ENCODE measurements around the gene DNAJC21. TPM values are rescaled to one million over a fixed set of nuclear protein-coding genes. Genes with fewer than 3 reads are reported as not detected.

The DNAJC21 gene
- total and polyA plus RNA-seq, 9 of the 15 experiments (the other 6 are each of a cell fraction or from before 2014, with no cell fraction given), result 26.6 to 105 (median 70.7) TPM

DNA sequence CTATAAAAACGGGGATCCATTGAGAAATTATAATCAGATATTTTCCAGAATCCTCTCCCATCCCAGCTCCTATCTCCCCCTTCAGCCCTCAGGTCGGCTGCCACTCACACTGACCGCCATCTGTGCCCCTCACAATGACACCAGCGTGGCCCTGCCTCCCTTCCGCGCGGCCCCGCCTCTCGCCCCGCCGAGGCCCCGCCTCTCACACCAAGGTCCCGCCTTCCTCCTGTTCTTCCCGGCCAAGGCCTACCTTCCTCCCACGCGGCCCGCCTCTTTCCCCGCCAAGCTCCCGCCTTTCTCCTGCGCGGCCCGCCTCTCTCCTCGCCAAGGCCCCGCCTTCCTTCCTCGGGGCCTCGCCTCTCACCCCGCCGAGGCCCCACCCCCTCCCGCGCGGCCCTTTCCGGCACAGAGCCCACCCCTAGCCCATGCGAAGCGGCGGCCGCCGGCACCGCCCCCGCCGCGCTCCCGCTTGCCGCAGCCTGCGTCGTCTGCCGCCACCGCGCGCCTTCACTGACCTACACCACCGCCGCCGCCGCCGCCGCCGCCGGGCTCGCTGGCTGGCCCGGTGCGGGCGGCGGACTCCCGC, at the start of gene DNAJC21 (continued):
- TF ChIP-seq CBX3 (IDR thresholded peaks at IDR 0.05; ENCODE audit: borderline replicate concordance in 1 of 2, low read length in 2 of 2), result peak in 1 of 2 experiments; percentile 39; a peak in 1 of 3 replicates
- TF ChIP-seq, protein P1, sequence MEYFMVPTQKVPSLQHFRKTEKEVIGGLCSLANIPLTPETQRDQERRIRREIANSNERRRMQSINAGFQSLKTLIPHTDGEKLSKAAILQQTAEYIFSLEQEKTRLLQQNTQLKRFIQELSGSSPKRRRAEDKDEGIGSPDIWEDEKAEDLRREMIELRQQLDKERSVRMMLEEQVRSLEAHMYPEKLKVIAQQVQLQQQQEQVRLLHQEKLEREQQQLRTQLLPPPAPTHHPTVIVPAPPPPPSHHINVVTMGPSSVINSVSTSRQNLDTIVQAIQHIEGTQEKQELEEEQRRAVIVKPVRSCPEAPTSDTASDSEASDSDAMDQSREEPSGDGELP (CRISPR knock-in tag; IDR thresholded peaks at IDR 0.05; ENCODE audit: borderline replicate concordance), result peak; percentile 47; the same call in 1 of the 2 replicates
- TF ChIP-seq ZMIZ1 (IDR thresholded peaks at IDR 0.05; ENCODE audit: low read depth in 2 of 2, low read length in 2 of 2), result 0 out of 4 replicates have a peak, but pooled peaks of 1 of the 2 experiments have one; percentile 3
- TF ChIP-seq ARID3A (IDR thresholded peaks at IDR 0.05; ENCODE audit: borderline replicate concordance, low read depth, low read length), result 0 out of 2 replicates have a peak, but pooled peaks have one; percentile 3
- no peak for TF ChIP-seq PCBP2 (IDR thresholded peaks at IDR 0.05; ENCODE audit: low read depth, low read length, poor library complexity, severe bottlenecking)
- TF ChIP-seq, protein P2, sequence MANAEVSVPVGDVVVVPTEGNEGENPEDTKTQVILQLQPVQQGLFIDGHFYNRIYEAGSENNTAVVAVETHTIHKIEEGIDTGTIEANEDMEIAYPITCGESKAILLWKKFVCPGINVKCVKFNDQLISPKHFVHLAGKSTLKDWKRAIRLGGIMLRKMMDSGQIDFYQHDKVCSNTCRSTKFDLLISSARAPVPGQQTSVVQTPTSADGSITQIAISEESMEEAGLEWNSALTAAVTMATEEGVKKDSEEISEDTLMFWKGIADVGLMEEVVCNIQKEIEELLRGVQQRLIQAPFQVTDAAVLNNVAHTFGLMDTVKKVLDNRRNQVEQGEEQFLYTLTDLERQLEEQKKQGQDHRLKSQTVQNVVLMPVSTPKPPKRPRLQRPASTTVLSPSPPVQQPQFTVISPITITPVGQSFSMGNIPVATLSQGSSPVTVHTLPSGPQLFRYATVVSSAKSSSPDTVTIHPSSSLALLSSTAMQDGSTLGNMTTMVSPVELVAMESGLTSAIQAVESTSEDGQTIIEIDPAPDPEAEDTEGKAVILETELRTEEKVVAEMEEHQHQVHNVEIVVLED (CRISPR knock-in tag; IDR thresholded peaks at IDR 0.05), result peak; percentile 64
- 0 out of 4 replicates have a peak, but pooled peaks of 1 of the 2 experiments have one; percentile 56 for TF ChIP-seq NONO (IDR thresholded peaks at IDR 0.05; ENCODE audit: low read depth in 2 of 2, low read length in 1 of 2)
- TF ChIP-seq YY1 (IDR thresholded peaks at IDR 0.05; ENCODE audit: borderline replicate concordance in 1 of 3, control insufficient read depth in 1 of 3, extremely low read depth in 1 of 3, insufficient read depth in 3 of 3, insufficient read length in 1 of 3, insufficient replicate concordance in 2 of 3, low read depth in 1 of 3, low read length in 2 of 3), result peak in 1 of 3 experiments; percentile 69
- TF ChIP-seq MAZ (CRISPR knock-in tag; conservative IDR thresholded peaks at IDR 0.05 in 1 of 2, IDR thresholded peaks at IDR 0.05 in 1 of 2), result peak in 1 of 2 experiments; percentile 64; a peak in 3 of 4 replicates
- peak; percentile 32 for TF ChIP-seq SMAD1 (IDR thresholded peaks at IDR 0.05; ENCODE audit: low read depth, low read length, partially characterized antibody)
- peak; percentile 4 for TF ChIP-seq ZFP36 (IDR thresholded peaks at IDR 0.05; ENCODE audit: low read depth, low read length, partially characterized antibody)
- no peak for TF ChIP-seq BDP1 (IDR thresholded peaks at IDR 0.05; ENCODE audit: insufficient read depth, insufficient read length)
